ENCODE data around the gene NRG2.

GRCh38 chr5:139950436-139950835 lies 92.7 kb downstream of the NRG2 start:
- TF ChIP-seq CTCF (IDR thresholded peaks at IDR 0.05; ENCODE audit: insufficient read depth, low read length, poor library complexity, severe bottlenecking) (no peak), EZH2phosphoT487 (conservative IDR thresholded peaks at IDR 0.05; ENCODE audit: low read length) (no peak)
